ENCODE results near the gene STAT6. TPM values are rescaled to one million over a fixed set of nuclear protein-coding genes. Genes with fewer than 3 reads are reported as not detected.

The STAT6 gene
- total and polyA plus RNA-seq, 10 of the 15 experiments (the other 5 are each of a cell fraction or from before 2014, with no cell fraction given), result 14.2 to 176 (median 89.6) TPM

DNA sequence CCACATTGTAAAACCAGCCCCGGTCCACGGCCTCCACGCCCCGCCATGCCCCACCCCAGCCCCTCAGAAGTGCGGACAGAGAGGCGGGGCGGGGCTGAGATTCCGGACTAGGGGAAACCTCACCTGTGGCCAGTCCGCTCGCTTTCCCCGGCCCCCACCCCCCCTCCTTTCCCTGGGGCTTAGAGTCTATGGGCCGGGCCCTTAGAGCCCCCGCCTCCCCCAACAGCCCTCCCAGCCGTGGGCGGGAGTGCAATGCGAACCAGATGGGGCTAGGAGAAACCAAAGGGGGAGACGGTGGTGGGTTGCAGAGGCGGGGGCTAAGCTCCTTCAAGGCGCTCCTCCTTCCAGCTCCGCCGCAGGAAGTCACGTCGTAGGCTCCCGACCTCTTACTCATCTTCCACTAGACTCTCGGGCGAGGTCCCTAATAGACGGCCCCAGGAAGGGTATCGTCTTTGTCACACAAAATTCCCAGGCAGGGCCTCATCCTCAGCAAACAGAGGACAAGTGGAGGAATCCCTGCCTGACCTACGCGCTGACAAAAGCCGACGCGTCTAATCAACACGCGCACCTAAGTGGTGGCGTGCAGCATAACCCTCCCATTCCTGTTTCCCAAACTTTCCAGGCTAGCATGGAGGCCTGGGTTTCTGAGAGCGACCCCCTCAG is 23.3 kb downstream of the STAT6 start (continued):
- TF ChIP-seq, protein P1, sequence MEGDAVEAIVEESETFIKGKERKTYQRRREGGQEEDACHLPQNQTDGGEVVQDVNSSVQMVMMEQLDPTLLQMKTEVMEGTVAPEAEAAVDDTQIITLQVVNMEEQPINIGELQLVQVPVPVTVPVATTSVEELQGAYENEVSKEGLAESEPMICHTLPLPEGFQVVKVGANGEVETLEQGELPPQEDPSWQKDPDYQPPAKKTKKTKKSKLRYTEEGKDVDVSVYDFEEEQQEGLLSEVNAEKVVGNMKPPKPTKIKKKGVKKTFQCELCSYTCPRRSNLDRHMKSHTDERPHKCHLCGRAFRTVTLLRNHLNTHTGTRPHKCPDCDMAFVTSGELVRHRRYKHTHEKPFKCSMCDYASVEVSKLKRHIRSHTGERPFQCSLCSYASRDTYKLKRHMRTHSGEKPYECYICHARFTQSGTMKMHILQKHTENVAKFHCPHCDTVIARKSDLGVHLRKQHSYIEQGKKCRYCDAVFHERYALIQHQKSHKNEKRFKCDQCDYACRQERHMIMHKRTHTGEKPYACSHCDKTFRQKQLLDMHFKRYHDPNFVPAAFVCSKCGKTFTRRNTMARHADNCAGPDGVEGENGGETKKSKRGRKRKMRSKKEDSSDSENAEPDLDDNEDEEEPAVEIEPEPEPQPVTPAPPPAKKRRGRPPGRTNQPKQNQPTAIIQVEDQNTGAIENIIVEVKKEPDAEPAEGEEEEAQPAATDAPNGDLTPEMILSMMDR (IDR thresholded peaks at IDR 0.05 in 2 of 3, conservative IDR thresholded peaks at IDR 0.05 in 1 of 3; ENCODE audit: control insufficient read depth in 2 of 3, extremely low read depth in 1 of 3, insufficient read depth in 1 of 3, low read depth in 3 of 3, low read length in 3 of 3), result no peak
- TF ChIP-seq, protein P2, sequence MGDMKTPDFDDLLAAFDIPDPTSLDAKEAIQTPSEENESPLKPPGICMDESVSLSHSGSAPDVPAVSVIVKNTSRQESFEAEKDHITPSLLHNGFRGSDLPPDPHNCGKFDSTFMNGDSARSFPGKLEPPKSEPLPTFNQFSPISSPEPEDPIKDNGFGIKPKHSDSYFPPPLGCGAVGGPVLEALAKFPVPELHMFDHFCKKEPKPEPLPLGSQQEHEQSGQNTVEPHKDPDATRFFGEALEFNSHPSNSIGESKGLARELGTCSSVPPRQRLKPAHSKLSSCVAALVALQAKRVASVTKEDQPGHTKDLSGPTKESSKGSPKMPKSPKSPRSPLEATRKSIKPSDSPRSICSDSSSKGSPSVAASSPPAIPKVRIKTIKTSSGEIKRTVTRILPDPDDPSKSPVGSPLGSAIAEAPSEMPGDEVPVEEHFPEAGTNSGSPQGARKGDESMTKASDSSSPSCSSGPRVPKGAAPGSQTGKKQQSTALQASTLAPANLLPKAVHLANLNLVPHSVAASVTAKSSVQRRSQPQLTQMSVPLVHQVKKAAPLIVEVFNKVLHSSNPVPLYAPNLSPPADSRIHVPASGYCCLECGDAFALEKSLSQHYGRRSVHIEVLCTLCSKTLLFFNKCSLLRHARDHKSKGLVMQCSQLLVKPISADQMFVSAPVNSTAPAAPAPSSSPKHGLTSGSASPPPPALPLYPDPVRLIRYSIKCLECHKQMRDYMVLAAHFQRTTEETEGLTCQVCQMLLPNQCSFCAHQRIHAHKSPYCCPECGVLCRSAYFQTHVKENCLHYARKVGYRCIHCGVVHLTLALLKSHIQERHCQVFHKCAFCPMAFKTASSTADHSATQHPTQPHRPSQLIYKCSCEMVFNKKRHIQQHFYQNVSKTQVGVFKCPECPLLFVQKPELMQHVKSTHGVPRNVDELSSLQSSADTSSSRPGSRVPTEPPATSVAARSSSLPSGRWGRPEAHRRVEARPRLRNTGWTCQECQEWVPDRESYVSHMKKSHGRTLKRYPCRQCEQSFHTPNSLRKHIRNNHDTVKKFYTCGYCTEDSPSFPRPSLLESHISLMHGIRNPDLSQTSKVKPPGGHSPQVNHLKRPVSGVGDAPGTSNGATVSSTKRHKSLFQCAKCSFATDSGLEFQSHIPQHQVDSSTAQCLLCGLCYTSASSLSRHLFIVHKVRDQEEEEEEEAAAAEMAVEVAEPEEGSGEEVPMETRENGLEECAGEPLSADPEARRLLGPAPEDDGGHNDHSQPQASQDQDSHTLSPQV (IDR thresholded peaks at IDR 0.05), result no peak
- TF ChIP-seq, protein P3, sequence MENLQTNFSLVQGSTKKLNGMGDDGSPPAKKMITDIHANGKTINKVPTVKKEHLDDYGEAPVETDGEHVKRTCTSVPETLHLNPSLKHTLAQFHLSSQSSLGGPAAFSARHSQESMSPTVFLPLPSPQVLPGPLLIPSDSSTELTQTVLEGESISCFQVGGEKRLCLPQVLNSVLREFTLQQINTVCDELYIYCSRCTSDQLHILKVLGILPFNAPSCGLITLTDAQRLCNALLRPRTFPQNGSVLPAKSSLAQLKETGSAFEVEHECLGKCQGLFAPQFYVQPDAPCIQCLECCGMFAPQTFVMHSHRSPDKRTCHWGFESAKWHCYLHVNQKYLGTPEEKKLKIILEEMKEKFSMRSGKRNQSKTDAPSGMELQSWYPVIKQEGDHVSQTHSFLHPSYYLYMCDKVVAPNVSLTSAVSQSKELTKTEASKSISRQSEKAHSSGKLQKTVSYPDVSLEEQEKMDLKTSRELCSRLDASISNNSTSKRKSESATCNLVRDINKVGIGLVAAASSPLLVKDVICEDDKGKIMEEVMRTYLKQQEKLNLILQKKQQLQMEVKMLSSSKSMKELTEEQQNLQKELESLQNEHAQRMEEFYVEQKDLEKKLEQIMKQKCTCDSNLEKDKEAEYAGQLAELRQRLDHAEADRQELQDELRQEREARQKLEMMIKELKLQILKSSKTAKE (IDR thresholded peaks at IDR 0.05; ENCODE audit: low read depth, poor library complexity, severe bottlenecking), result no peak
- TF ChIP-seq HDGF (IDR thresholded peaks at IDR 0.05) (no peak), ZBTB33 (IDR thresholded peaks at IDR 0.05) (no peak), CHD4 (IDR thresholded peaks at IDR 0.05) (no peak; the same call in 1 of the 2 replicates), USF2 (IDR thresholded peaks at IDR 0.05; ENCODE audit: borderline replicate concordance, low read depth, low read length) (no peak), NFXL1 (IDR thresholded peaks at IDR 0.05; ENCODE audit: borderline replicate concordance) (no peak), WRNIP1 (IDR thresholded peaks at IDR 0.05; ENCODE audit: borderline replicate concordance, low read depth, low read length) (no peak), CEBPB (IDR thresholded peaks at IDR 0.05; ENCODE audit: borderline replicate concordance in 1 of 2, low read depth in 2 of 2, low read length in 2 of 2) (no peak), MYC (IDR thresholded peaks at IDR 0.05; ENCODE audit: insufficient read depth, insufficient read length, insufficient replicate concordance, low read length, severe bottlenecking) (no peak), MEF2A (IDR thresholded peaks at IDR 0.05; ENCODE audit: insufficient read depth, low read depth, low read length) (0 out of 2 replicates have a peak, but pooled peaks have one; percentile 14), POU2F2 (IDR thresholded peaks at IDR 0.05; ENCODE audit: borderline replicate concordance, low read depth, low read length) (peak; percentile 5; the same call in 1 of the 3 replicates), CREM (IDR thresholded peaks at IDR 0.05; ENCODE audit: low read depth) (0 out of 2 replicates have a peak, but pooled peaks have one; percentile 26)
- TF ChIP-seq, protein P4, sequence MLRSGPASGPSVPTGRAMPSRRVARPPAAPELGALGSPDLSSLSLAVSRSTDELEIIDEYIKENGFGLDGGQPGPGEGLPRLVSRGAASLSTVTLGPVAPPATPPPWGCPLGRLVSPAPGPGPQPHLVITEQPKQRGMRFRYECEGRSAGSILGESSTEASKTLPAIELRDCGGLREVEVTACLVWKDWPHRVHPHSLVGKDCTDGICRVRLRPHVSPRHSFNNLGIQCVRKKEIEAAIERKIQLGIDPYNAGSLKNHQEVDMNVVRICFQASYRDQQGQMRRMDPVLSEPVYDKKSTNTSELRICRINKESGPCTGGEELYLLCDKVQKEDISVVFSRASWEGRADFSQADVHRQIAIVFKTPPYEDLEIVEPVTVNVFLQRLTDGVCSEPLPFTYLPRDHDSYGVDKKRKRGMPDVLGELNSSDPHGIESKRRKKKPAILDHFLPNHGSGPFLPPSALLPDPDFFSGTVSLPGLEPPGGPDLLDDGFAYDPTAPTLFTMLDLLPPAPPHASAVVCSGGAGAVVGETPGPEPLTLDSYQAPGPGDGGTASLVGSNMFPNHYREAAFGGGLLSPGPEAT (IDR thresholded peaks at IDR 0.05; ENCODE audit: low read depth), result no peak; the same call in none of the 2 replicates
